Keratinocyte (primary cell): ENCODE measurements around the gene KYNU. TPM values are rescaled to one million over a fixed set of nuclear protein-coding genes. Genes with fewer than 3 reads are reported as not detected.

Source experiments
- DNase-seq: peaks from one replicate; pipeline ENCODE4 v3.0.0-alpha.2; 2011; ENCODE audit warnings: low read depth, missing footprints, low spot score
- FAIRE-seq: peaks from 2 replicates; lab custom pipeline; 2011; peaks lifted over from hg19 to GRCh38; lab: Jason Lieb, UNC
- H2AFZ ChIP-seq: 2 replicates; pipeline ENCODE4 v1.6.0; 2012; ENCODE audit warnings: low read length, control low read depth, inconsistent platforms; ENCODE audit not compliant: control insufficient read depth
- H3K27ac ChIP-seq: 2 replicates; pipeline ENCODE4 v1.5.1; 2011; ENCODE audit warnings: low read length; ENCODE audit not compliant: control insufficient read depth, insufficient read depth
- H3K27me3 ChIP-seq: 3 replicates; pipeline ENCODE4 v1.6.0; 2011; ENCODE audit warnings: low read length; ENCODE audit not compliant: control insufficient read depth, insufficient read depth; ENCODE audit errors: extremely low read depth
- H3K36me3 ChIP-seq, 2 experiments: 2 replicates in 1 of 2; 3 replicates in 1 of 2; pipeline ENCODE4 v1.5.1; 2011; ENCODE audit warnings: low read length in 2 of 2, mild to moderate bottlenecking in 1 of 2; ENCODE audit not compliant: control insufficient read depth in 2 of 2, insufficient read depth in 2 of 2; ENCODE audit errors: extremely low read depth in 1 of 2
- H3K4me1 ChIP-seq: 3 replicates; pipeline ENCODE4 v1.5.1; 2011; ENCODE audit warnings: low read length; ENCODE audit not compliant: control insufficient read depth, insufficient read depth; ENCODE audit errors: extremely low read depth
- H3K4me2 ChIP-seq: 3 replicates; pipeline ENCODE4 v1.6.0; 2011; ENCODE audit warnings: low read depth, low read length; ENCODE audit not compliant: control insufficient read depth, insufficient read depth; ENCODE audit errors: extremely low read depth
- H3K4me3 ChIP-seq, 3 experiments: fragments of 200-600 bp in 1 of 3; sonication (generic) in 1 of 3; 2 replicates in 2 of 3; 3 replicates in 1 of 3; pipeline ENCODE4 v1.5.1; 2011 to 2016; ENCODE audit warnings: low read length in 3 of 3, mild to moderate bottlenecking in 3 of 3, control low read depth in 2 of 3, inconsistent platforms in 1 of 3, low read depth in 1 of 3, mixed read lengths in 1 of 3, mixed run types in 1 of 3, moderate library complexity in 1 of 3; ENCODE audit not compliant: control insufficient read depth in 2 of 3, insufficient read depth in 2 of 3; ENCODE audit errors: extremely low read depth in 1 of 3
- H3K79me2 ChIP-seq: 2 replicates; pipeline ENCODE4 v1.6.0; 2012; ENCODE audit warnings: low read length; ENCODE audit not compliant: control insufficient read depth, insufficient read depth
- H3K9ac ChIP-seq: 3 replicates; pipeline ENCODE4 v1.6.0; 2011; ENCODE audit warnings: low read length; ENCODE audit not compliant: control insufficient read depth, insufficient read depth; ENCODE audit errors: extremely low read depth
- H3K9me1 ChIP-seq: 3 replicates; pipeline ENCODE4 v1.6.0; 2011; ENCODE audit warnings: low read length; ENCODE audit not compliant: control insufficient read depth, insufficient read depth; ENCODE audit errors: extremely low read depth
- H3K9me3 ChIP-seq: 2 replicates; pipeline ENCODE4 v1.5.1; 2012; ENCODE audit warnings: low read depth, low read length; ENCODE audit not compliant: control insufficient read depth
- H4K20me1 ChIP-seq: 3 replicates; pipeline ENCODE4 v1.6.0; 2011; ENCODE audit warnings: low read length; ENCODE audit not compliant: control insufficient read depth, insufficient read depth; ENCODE audit errors: extremely low read depth
- CTCF ChIP-seq, 3 experiments: IDR thresholded peaks in 1 of 3; conservative IDR thresholded peaks in 1 of 3; optimal IDR thresholded peaks in 1 of 3; 2 replicates in 2 of 3; 3 replicates in 1 of 3; pipeline versions ENCODE3 to v1.5.1; 2011; ENCODE audit warnings: low read length in 3 of 3, mild to moderate bottlenecking in 3 of 3, moderate library complexity in 2 of 3, control low read depth in 1 of 3, inconsistent platforms in 1 of 3; ENCODE audit not compliant: insufficient read depth in 2 of 3; ENCODE audit errors: extremely low read depth in 1 of 3
- EZH2 ChIP-seq: IDR thresholded peaks from one replicate; pipeline ENCODE4 v1.6.1; 2012; ENCODE audit warnings: inconsistent platforms, mild to moderate bottlenecking, low read length, moderate library complexity
- dilution Hi-C: fragments of 300-500 bp; cut with MboI; formaldehyde crosslinking; loops from one replicate; pipeline ENCODE4 v1.7.0; 2020; ENCODE audit warnings: low sequenced_read_pairs; ENCODE audit not compliant: extremely low pct_ligation_motif_present
- polyA plus RNA-seq, 5 experiments: library from polyadenylated mRNA; depleted of rRNA in 3 of 5; stranded (reverse) in 3 of 5; stranded (forward) in 1 of 5; unstranded in 1 of 5; fragments of >200 nt; gene quantifications; 1 replicate in 1 of 5; 2 replicates in 3 of 5; 3 replicates in 1 of 5; pipeline versions ENCODE4 v1.2.1 to v1.2.3, GENCODE V29; 2011 to 2012; ENCODE audit warnings: missing spikeins in 2 of 5, low read depth in 1 of 5, low replicate concordance in 1 of 5

The KYNU gene
- polyA plus RNA-seq, 1 donor (not counting 4 experiments of a cell fraction or from before 2014, with no cell fraction given) = 3.9 TPM

GRCh38 chr2:142951190-142952007, 73.9 kb downstream of the KYNU start:
- Histone ChIP-seq H3K4me3 (no peak overlapping the region), H3K79me2 (no peaks in the 10 kb centered on the region), H3K27me3 (no peaks in the 10 kb centered on the region), H3K4me1 (peaks cover 13% of the 10 kb centered on the region), H3K27ac (no peak overlapping the region), H3K9me3 (no peaks in the 10 kb centered on the region), H3K9me1 (no peaks in the 10 kb centered on the region), H2AFZ (no peak overlapping the region), H3K36me3 (no peaks in the 10 kb centered on the region), H3K4me2 (no peak overlapping the region), H4K20me1 (no peaks in the 10 kb centered on the region), H3K9ac (no peak overlapping the region)
- TF ChIP-seq EZH2 (no peak), CTCF (optimal IDR thresholded peaks at IDR 0.05 in 1 of 3, IDR thresholded peaks at IDR 0.05 in 1 of 3, conservative IDR thresholded peaks at IDR 0.05 in 1 of 3; ENCODE audit: extremely low read depth in 1 of 3, insufficient read depth in 2 of 3, low read length in 3 of 3) (no peak)
- DNase-seq (no peak), FAIRE-seq (no peak)
- dilution Hi-C loops = no loop called here

- dilution Hi-C loops = no loop called here
- no peak for DNase-seq
- Histone ChIP-seq H2AFZ (no peak overlapping the region), H3K4me3 (no peak overlapping the region), H3K4me1 (peaks cover 9% of the 10 kb centered on the region), H3K79me2 (no peaks in the 10 kb centered on the region), H4K20me1 (no peaks in the 10 kb centered on the region), H3K27me3 (no peaks in the 10 kb centered on the region), H3K4me2 (no peak overlapping the region), H3K27ac (no peak overlapping the region), H3K9me1 (no peaks in the 10 kb centered on the region), H3K9ac (no peak overlapping the region), H3K36me3 (no peaks in the 10 kb centered on the region), H3K9me3 (no peaks in the 10 kb centered on the region)
- no peak for FAIRE-seq
- TF ChIP-seq CTCF (optimal IDR thresholded peaks at IDR 0.05 in 1 of 3, IDR thresholded peaks at IDR 0.05 in 1 of 3, conservative IDR thresholded peaks at IDR 0.05 in 1 of 3; ENCODE audit: extremely low read depth in 1 of 3, insufficient read depth in 2 of 3, low read length in 3 of 3) (no peak), EZH2 (no peak)
These were observed 74.6 kb downstream of the KYNU start for GRCh38 chr2:142952018-142952417.
